Epithelial cell of esophagus (primary cell): ENCODE results near the gene PHC3.

ENCODE experiments used
- DNase-seq: peaks from one replicate; pipeline ENCODE4 v3.0.0; 2010; ENCODE audit warnings: low read depth
- H3K4me3 ChIP-seq: 2 replicates; pipeline ENCODE4 v1.5.1; 2011; ENCODE audit warnings: mild to moderate bottlenecking, low read length, control low read depth
- CTCF ChIP-seq: IDR thresholded peaks from 2 replicates; pipeline ENCODE4 v1.5.1; 2011; ENCODE audit warnings: low read depth, mild to moderate bottlenecking, low read length, control low read depth, inconsistent platforms; ENCODE audit not compliant: insufficient read depth; ENCODE audit errors: missing control alignments

Gene PHC3

GRCh38 chr3:170109579-170110293 lies 71.8 kb downstream of the PHC3 start:
- no peak overlapping the region for H3K4me3 ChIP-seq
- DNase-seq = no peak
- TF ChIP-seq CTCF = no peak

- no peak for DNase-seq
- TF ChIP-seq CTCF = no peak
- H3K4me3 ChIP-seq = no peak overlapping the region
Measured at GRCh38 chr3:170108955-170109354, 72.6 kb downstream of the PHC3 start.

- no peak for DNase-seq
- no peak for TF ChIP-seq CTCF
- H3K4me3 ChIP-seq = no peak overlapping the region
Measured at GRCh38 chr3:170107941-170108340, 73.6 kb downstream of the PHC3 start.

GRCh38 chr3:170102431-170102830 lies 79.1 kb downstream of the PHC3 start:
- TF ChIP-seq CTCF = no peak
- DNase-seq = no peak
- H3K4me3 ChIP-seq = no peak overlapping the region

- TF ChIP-seq CTCF = no peak
- no peak overlapping the region for H3K4me3 ChIP-seq
- DNase-seq = no peak
Measured at GRCh38 chr3:170100944-170101343, 80.6 kb downstream of the PHC3 start.

GRCh38 chr3:170098753-170099152 lies 82.8 kb downstream of the PHC3 start:
- peak; percentile 2 for DNase-seq
- no peak for TF ChIP-seq CTCF
- no peak overlapping the region for H3K4me3 ChIP-seq

- no peak for DNase-seq
- no peak for TF ChIP-seq CTCF
- H3K4me3 ChIP-seq = no peak overlapping the region
Measured at GRCh38 chr3:170096342-170096741, 85.2 kb downstream of the PHC3 start.
